HCT116 (cell line): ENCODE results near the gene TTLL11. TPM values are rescaled to one million over a fixed set of nuclear protein-coding genes. Genes with fewer than 3 reads are reported as not detected.

Source experiments
- ATAC-seq: fragments of 200-7000 bp; cut with Tn5 transposase; 2 replicates; pipeline ENCODE4 v1.9.1; 2020; ENCODE audit warnings: mild to moderate bottlenecking, moderate library complexity
- BruUV-seq: library from RNA; stranded (reverse); fragments of 400-500 nt; replicated peaks from 2 replicates; lab custom pipeline; 2021; lab: Mats Ljungman, UMichigan
- CTCF ChIA-PET: fragments of 300-600 bp; sonication (Branson Sonifier 250); formaldehyde crosslinking; loops from one replicate; lab custom pipeline; 2021; ENCODE audit warnings: antibody characterized with exemption; lab: Charles Lee
- POLR2A ChIA-PET: fragments of 300-600, 350-600 bp; sonication (Branson Sonifier 250); formaldehyde crosslinking; loops from one replicate; lab custom pipeline; 2021; ENCODE audit warnings: antibody characterized with exemption; lab: Charles Lee
- RAD21 ChIA-PET, 2 experiments: fragments of 300-600 bp; sonication (Branson Sonifier 250); formaldehyde crosslinking; loops; one replicate each; lab custom pipeline; 2023; ENCODE audit warnings: low total read pairs in 2 of 2; ENCODE audit not compliant: uncharacterized antibody in 2 of 2, unreplicated experiment in 2 of 2, low non-redundant PET in 1 of 2; lab: Charles Lee
- DNase-seq: peaks from one replicate; pipeline ENCODE4 v3.0.0-alpha.2; 2010; ENCODE audit warnings: low read depth, low spot score
- H2AFZ ChIP-seq: fragments of 200-600 bp; shearing (Covaris generic), sonication (generic); 2 replicates; pipeline ENCODE4 v1.6.1; 2017; ENCODE audit warnings: low read depth, mixed run types, mixed read lengths, antibody characterized with exemption, low read length; ENCODE audit not compliant: poor library complexity, severe bottlenecking
- H3K27ac ChIP-seq: 2 replicates; pipeline ENCODE4 v1.5.1; 2012; ENCODE audit warnings: low read depth, low read length
- H3K27me3 ChIP-seq: fragments of 200-600 bp; sonication (generic); 2 replicates; pipeline ENCODE4 v1.6.1; 2016; ENCODE audit warnings: mixed run types, low read length, mixed read lengths; ENCODE audit not compliant: insufficient read depth
- H3K36me3 ChIP-seq, 2 experiments: fragments of 200-500 bp in 1 of 2; fragments of 200-600 bp in 1 of 2; sonication (Bioruptor generic) in 1 of 2; sonication (generic) in 1 of 2; 2 replicates each; pipeline versions ENCODE4 v1.5.1 to v1.6.1; 2014 to 2016; ENCODE audit warnings: low read length in 2 of 2, inconsistent platforms in 1 of 2, mixed read lengths in 1 of 2, mixed run types in 1 of 2; ENCODE audit not compliant: insufficient read depth in 2 of 2, control insufficient read depth in 1 of 2
- H3K4me1 ChIP-seq, 2 experiments: fragments of 200-600 bp in 1 of 2; sonication (generic) in 1 of 2; 2 replicates each; pipeline versions ENCODE4 v1.5.1 to v1.6.1; 2012 to 2017; ENCODE audit warnings: low read length in 2 of 2, inconsistent platforms in 1 of 2, mild to moderate bottlenecking in 1 of 2, mixed read lengths in 1 of 2, mixed run types in 1 of 2, moderate library complexity in 1 of 2; ENCODE audit not compliant: insufficient read depth in 2 of 2, control insufficient read depth in 1 of 2
- H3K4me2 ChIP-seq: fragments of 200-600 bp; sonication (generic); 2 replicates; pipeline ENCODE4 v1.6.1; 2017; ENCODE audit warnings: mixed run types, low read length, mixed read lengths
- H3K4me3 ChIP-seq, 2 experiments: fragments of 200-600 bp in 1 of 2; sonication (generic) in 1 of 2; replicated peaks in 1 of 2; 2 replicates each; pipeline ENCODE4 v1.5.1; 2011 to 2016; ENCODE audit warnings: low read length in 2 of 2, control low read depth in 1 of 2, low read depth in 1 of 2, mild to moderate bottlenecking in 1 of 2, mixed read lengths in 1 of 2, mixed run types in 1 of 2
- H3K79me2 ChIP-seq: fragments of 200-600 bp; sonication (generic); 2 replicates; pipeline ENCODE4 v1.6.1; 2017; ENCODE audit warnings: mild to moderate bottlenecking, mixed run types, low read length, moderate library complexity, mixed read lengths; ENCODE audit not compliant: insufficient read depth
- H3K9ac ChIP-seq: fragments of 200-600 bp; sonication (generic); 2 replicates; pipeline ENCODE4 v1.6.1; 2016; ENCODE audit warnings: low read length, mixed read lengths
- H3K9me2 ChIP-seq: fragments of 200-600 bp; sonication (generic), shearing (Covaris generic); 2 replicates; pipeline ENCODE4 v1.6.1; 2017; ENCODE audit warnings: mixed run types, mild to moderate bottlenecking, moderate library complexity; ENCODE audit not compliant: insufficient read depth
- H3K9me3 ChIP-seq, 2 experiments: fragments of 200-500 bp in 1 of 2; fragments of 200-600 bp in 1 of 2; sonication (Bioruptor generic) in 1 of 2; sonication (generic) in 1 of 2; 2 replicates each; pipeline ENCODE4 v1.6.1; 2014 to 2017; ENCODE audit warnings: low read length in 2 of 2, mixed read lengths in 2 of 2, inconsistent platforms in 1 of 2, low read depth in 1 of 2, mild to moderate bottlenecking in 1 of 2, mixed run types in 1 of 2, moderate library complexity in 1 of 2; ENCODE audit not compliant: control insufficient read depth in 1 of 2, insufficient read depth in 1 of 2
- H4K20me1 ChIP-seq: fragments of 200-600 bp; sonication (generic), shearing (Covaris generic); 2 replicates; pipeline ENCODE4 v1.6.1; 2017; ENCODE audit warnings: mixed run types, mild to moderate bottlenecking, moderate library complexity; ENCODE audit not compliant: insufficient read depth
- ATF3 ChIP-seq: IDR thresholded peaks from 2 replicates; pipeline ENCODE4 v1.6.1; 2012
- CBX3 ChIP-seq: IDR thresholded peaks from 2 replicates; pipeline ENCODE4 v1.6.1; 2012; ENCODE audit warnings: low read depth
- CTCF ChIP-seq, 3 experiments: fragments of 200-600 bp in 1 of 3; sonication (generic) in 1 of 3; IDR thresholded peaks in 2 of 3; conservative IDR thresholded peaks in 1 of 3; 2 replicates each; pipeline ENCODE4 v1.5.1; 2012 to 2017; ENCODE audit warnings: low read depth in 2 of 3, low read length in 2 of 3, antibody characterized with exemption in 1 of 3, borderline replicate concordance in 1 of 3, control low read depth in 1 of 3, mild to moderate bottlenecking in 1 of 3, mixed read lengths in 1 of 3, mixed run types in 1 of 3, moderate library complexity in 1 of 3; ENCODE audit not compliant: insufficient read depth in 1 of 3
- EGR1 ChIP-seq: IDR thresholded peaks from 2 replicates; pipeline ENCODE4 v1.6.1; 2012; ENCODE audit warnings: low read depth
- ELF1 ChIP-seq: IDR thresholded peaks from 2 replicates; pipeline ENCODE4 v1.6.1; 2012; ENCODE audit warnings: low read depth, borderline replicate concordance
- EZH2 ChIP-seq: fragments of 200-600 bp; sonication (generic); IDR thresholded peaks from 2 replicates; pipeline ENCODE4 v1.6.1; 2017; ENCODE audit warnings: antibody characterized with exemption, mixed run types
- EZH2phosphoT487 ChIP-seq: fragments of 200-600 bp; IDR thresholded peaks from 2 replicates; pipeline ENCODE4 v1.6.1; 2018; ENCODE audit warnings: antibody characterized with exemption, borderline replicate concordance
- FOSL1 ChIP-seq: IDR thresholded peaks from 2 replicates; pipeline ENCODE4 v1.6.1; 2012; ENCODE audit warnings: low read depth
- POLR2AphosphoS5 ChIP-seq: IDR thresholded peaks from 2 replicates; pipeline ENCODE4 v1.6.1; 2011; ENCODE audit warnings: mild to moderate bottlenecking, low read depth, low read length, moderate library complexity
- REST ChIP-seq: IDR thresholded peaks from 2 replicates; pipeline ENCODE4 v1.6.1; 2012; ENCODE audit warnings: low read depth
- SIN3A ChIP-seq: IDR thresholded peaks from 2 replicates; pipeline ENCODE4 v1.6.1; 2012; ENCODE audit warnings: low read depth
- SP1 ChIP-seq: IDR thresholded peaks from 2 replicates; pipeline ENCODE4 v1.6.1; 2012; ENCODE audit warnings: low read depth
- SRF ChIP-seq: IDR thresholded peaks from 2 replicates; pipeline ENCODE4 v1.6.1; 2012; ENCODE audit warnings: low read depth
- YY1 ChIP-seq: IDR thresholded peaks from 2 replicates; pipeline ENCODE4 v1.6.1; 2011; ENCODE audit warnings: low read length, low read depth, moderate library complexity, mild to moderate bottlenecking; ENCODE audit not compliant: insufficient replicate concordance; ENCODE audit errors: extremely low read depth
- ZBTB33 ChIP-seq: IDR thresholded peaks from 2 replicates; pipeline ENCODE4 v1.6.1; 2011; ENCODE audit warnings: mild to moderate bottlenecking, low read length, moderate library complexity; ENCODE audit not compliant: insufficient replicate concordance; ENCODE audit errors: extremely low read depth
- ZFX ChIP-seq: fragments of 450-650 bp; IDR thresholded peaks from 2 replicates; pipeline ENCODE4 v1.6.1; 2017
- intact Hi-C: fragments of 100-400 bp; cut with micrococcal nuclease; formaldehyde crosslinking; loops from 2 replicates; pipeline ENCODE4 v1.10.0; 2022
- total RNA-seq: library from RNA; stranded (reverse); gene quantifications from one replicate; pipeline ENCODE4 v1.2.1, GENCODE V29; 2021; ENCODE audit not compliant: unreplicated experiment

TTLL11 gene
- total RNA-seq, 1 experiment from 2014 or later = 2.2 TPM

- CTCF ChIA-PET = no interaction called here
- POLR2A ChIA-PET = no interaction called here
- no TSS peak for BruUV-seq
Observed at GRCh38 chr9:122132539-122132938, 39.4 kb upstream of the TTLL11 start.

More at GRCh38 chr9:122132539-122132938, 39.4 kb upstream of the TTLL11 start:
- Histone ChIP-seq H3K9me3 (no peaks in the 10 kb centered on the region), H3K27ac (no peak overlapping the region), H3K9me2 (no peaks in the 10 kb centered on the region), H3K27me3 (no peaks in the 10 kb centered on the region), H4K20me1 (no peaks in the 10 kb centered on the region), H2AFZ (no peak overlapping the region), H3K79me2 (no peaks in the 10 kb centered on the region), H3K4me2 (no peak overlapping the region), H3K4me3 (no peak overlapping the region), H3K9ac (no peak overlapping the region), H3K4me1 (no peaks in the 10 kb centered on the region), H3K36me3 (no peaks in the 10 kb centered on the region)
- TF ChIP-seq SIN3A = no peak
- TF ChIP-seq CBX3 = no peak
- TF ChIP-seq FOSL1 = no peak
- TF ChIP-seq ELF1 = no peak
- no peak for TF ChIP-seq ZFX
- no peak for TF ChIP-seq REST
- no peak for TF ChIP-seq CTCF (IDR thresholded peaks at IDR 0.05 in 2 of 3, conservative IDR thresholded peaks at IDR 0.05 in 1 of 3; ENCODE audit: borderline replicate concordance in 1 of 3, insufficient read depth in 1 of 3, low read depth in 2 of 3, low read length in 2 of 3)
- TF ChIP-seq SP1 = no peak
- TF ChIP-seq ZBTB33 = no peak
- no peak for TF ChIP-seq SRF
- TF ChIP-seq EGR1 = no peak
- no peak for TF ChIP-seq ATF3
- TF ChIP-seq EZH2phosphoT487 = no peak
- no peak for TF ChIP-seq EZH2
- TF ChIP-seq YY1 = no peak
- no peak for TF ChIP-seq POLR2AphosphoS5
- intact Hi-C loops = no loop called here
- DNase-seq = no peak
- no peak for ATAC-seq
- RAD21 ChIA-PET = no interaction called here
